Spleen (tissue), 7 donors: ENCODE measurements around the gene FRMD4A.

ENCODE experiments used
- CTCF ChIP-seq, 11 experiments: fragments of 200-600 bp in 7 of 11; fragments of 450-650 bp in 4 of 11; sonication (generic) in 4 of 11; IDR thresholded peaks in 8 of 11; conservative IDR thresholded peaks in 3 of 11; 1 replicate in 7 of 11; 2 replicates in 4 of 11; pipeline versions ENCODE4 v1.4.0 to v1.8.0; 2016 to 2021; ENCODE audit warnings: antibody characterized with exemption in 11 of 11, inconsistent platforms in 4 of 11, mild to moderate bottlenecking in 1 of 11
- POLR2AphosphoS5 ChIP-seq, 3 donors: sonication (generic); formaldehyde crosslinking; IDR thresholded peaks; one replicate each; pipeline ENCODE4 v1.5.1; 2017; ENCODE audit warnings: antibody characterized with exemption in 3 of 3
- donor health status: DM: no; HTN: no; CAD: no; lungs with moderate emphysema.
- donor health status: DM: no; HTN: no; CAD: no.
- donor health status: DM: no; HTN: no; CAD: no.

GRCh38 chr10:14358886-14359573 lies 28.3 kb upstream of the FRMD4A start:
- TF ChIP-seq CTCF (IDR thresholded peaks at IDR 0.05 in 8 of 11, conservative IDR thresholded peaks at IDR 0.05 in 3 of 11) (no peak), POLR2AphosphoS5 (IDR thresholded peaks at IDR 0.05) (no peak)
